GM11168 (cell line): Measurements from ENCODE around the gene LRTM1.

Experiments used
- in situ Hi-C: fragments of 300-500 bp; cut with MboI; formaldehyde crosslinking; loops from one replicate; pipeline ENCODE4 v1.12.0; 2022; ENCODE audit warnings: low sequenced_read_pairs; ENCODE audit not compliant: unreplicated experiment

The LRTM1 gene

GRCh38 chr3:54941690-54942362, 14.0 kb upstream of the LRTM1 start:
- in situ Hi-C loops, result no loop called here

DNA sequence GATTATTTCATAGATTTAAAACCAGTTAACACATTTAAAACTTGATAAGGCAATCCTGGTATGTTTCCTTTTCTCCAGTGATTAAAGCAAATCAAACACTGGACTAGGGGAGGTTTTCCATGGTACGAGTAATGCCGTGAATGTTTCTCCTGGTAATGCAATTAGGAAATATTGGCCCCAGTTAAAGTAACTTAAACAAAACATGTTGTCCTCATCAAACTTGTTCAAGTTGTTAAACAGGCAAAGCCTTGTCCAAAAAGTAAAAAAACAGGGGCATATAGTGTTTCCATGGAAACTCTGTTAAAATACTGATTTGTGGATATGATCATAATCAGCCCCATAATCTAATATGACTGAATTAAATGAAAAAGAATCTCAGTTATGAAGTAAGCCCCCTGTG, 13.1 kb upstream of the LRTM1 start:
- in situ Hi-C loops, result no loop called here

DNA sequence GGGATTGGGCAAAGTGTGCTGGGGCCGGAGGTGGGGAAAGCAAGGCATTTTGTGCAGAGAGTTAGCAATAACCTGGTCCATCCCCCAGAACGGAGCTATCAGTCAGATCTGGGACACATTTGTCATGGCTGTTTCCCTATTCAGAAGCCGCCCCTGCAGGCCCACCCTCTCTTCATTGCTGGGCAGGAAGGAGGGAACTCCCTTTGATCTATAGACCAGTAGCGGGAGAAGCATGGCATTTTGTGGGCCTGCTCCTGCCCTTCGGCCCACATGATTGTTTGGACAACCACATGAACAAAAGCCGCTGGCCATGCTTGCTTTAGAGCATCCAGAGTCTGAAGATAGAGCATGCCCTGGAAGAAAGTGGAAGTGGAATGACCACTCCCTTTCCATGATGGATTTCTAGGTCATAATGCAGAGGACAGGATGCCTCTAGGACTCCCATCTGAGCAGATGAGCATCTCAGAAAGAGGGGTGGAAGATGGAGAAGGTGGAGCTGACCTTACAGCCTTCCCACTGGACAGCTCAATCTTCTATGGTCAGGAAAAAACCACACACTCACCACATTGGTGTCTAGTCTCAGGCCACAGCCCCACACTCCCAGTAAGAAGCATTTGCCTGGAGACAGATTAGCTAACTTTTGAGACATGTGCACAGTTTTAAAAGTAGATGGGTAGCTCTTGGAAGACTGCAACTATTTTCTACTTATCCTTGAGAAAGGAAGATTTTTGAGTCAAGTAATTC, 11.9 kb upstream of the LRTM1 start:
- in situ Hi-C loops, result no loop called here

DNA sequence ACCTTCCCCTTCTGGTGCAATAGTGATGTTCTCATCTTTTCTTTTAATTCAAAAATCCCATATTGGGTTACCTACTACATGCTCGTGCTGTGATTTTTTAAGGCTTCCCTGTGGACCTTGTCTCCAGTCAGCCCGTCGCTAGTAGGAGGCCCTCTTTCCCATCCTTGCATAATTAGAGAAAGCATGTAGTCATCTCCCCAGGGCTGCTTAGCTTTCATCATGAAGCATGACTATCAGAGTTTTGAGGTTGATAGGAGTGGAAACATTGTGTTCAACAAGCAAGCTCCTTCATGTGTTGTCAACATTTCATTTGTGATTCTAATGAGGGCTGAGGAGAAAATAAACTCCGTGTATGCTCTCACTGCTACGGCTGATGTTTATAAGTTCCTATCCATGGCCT, 8.7 kb upstream of the LRTM1 start:
- in situ Hi-C loops, result no loop called here

- in situ Hi-C loops, result no loop called here
Measured at GRCh38 chr3:54935869-54936268, 8.0 kb upstream of the LRTM1 start.

DNA sequence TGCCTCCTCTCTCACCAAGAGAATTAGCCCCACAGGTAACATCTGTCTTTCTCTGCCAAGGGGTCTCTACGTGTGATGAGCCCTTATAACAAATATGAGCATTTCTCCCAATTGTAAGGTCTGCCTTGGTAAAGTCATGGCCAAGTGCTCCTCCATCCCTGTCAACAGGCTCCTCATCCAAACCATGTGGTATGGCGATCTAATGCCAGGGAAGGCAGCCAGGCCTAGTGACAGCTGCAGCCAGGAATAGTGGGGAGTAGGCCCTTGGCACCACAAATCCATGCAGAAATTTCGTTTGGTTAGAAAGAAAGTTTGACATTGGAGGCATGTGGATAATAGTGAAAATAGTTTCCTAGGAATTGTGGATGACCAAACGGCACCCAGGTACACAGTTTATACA, 4.7 kb upstream of the LRTM1 start:
- in situ Hi-C loops, result no loop called here

- in situ Hi-C loops, result no loop called here
Measured at GRCh38 chr3:54931182-54931581, 3.3 kb upstream of the LRTM1 start.

- in situ Hi-C loops, result no loop called here
Measured at GRCh38 chr3:54918516-54918915, 9.3 kb downstream of the LRTM1 start.

GRCh38 chr3:54917862-54918261, 10.0 kb downstream of the LRTM1 start:
- in situ Hi-C loops, result no loop called here

- in situ Hi-C loops, result no loop called here
Measured at GRCh38 chr3:54917174-54917573, 10.7 kb downstream of the LRTM1 start.

- in situ Hi-C loops, result no loop called here
Measured at GRCh38 chr3:54916732-54917131, 11.1 kb downstream of the LRTM1 start.

DNA sequence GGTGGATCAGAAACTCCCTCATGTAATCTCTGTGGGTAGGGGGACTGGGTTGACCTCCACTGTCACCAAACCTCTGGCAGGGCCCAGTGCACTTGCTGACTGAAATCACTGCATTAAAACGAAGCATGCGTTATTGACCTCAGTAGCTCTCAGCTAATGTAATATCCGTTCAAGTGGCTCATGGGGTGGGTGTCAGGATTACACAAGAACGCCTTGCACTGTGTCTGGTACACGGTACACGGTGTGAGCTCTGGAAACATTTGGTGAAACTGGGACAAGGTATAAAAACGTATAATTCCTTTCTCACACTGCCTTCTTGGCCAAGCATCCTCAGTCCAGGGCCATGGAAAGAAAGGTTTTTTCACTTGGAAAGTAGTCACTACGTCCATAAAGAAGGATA, 11.9 kb downstream of the LRTM1 start:
- in situ Hi-C loops, result no loop called here

GRCh38 chr3:54915181-54915580, 12.7 kb downstream of the LRTM1 start:
- in situ Hi-C loops, result no loop called here

GRCh38 chr3:54914180-54914579, 13.7 kb downstream of the LRTM1 start:
- in situ Hi-C loops, result no loop called here

GRCh38 chr3:54909191-54909590, 18.7 kb downstream of the LRTM1 start:
- in situ Hi-C loops, result no loop called here

DNA sequence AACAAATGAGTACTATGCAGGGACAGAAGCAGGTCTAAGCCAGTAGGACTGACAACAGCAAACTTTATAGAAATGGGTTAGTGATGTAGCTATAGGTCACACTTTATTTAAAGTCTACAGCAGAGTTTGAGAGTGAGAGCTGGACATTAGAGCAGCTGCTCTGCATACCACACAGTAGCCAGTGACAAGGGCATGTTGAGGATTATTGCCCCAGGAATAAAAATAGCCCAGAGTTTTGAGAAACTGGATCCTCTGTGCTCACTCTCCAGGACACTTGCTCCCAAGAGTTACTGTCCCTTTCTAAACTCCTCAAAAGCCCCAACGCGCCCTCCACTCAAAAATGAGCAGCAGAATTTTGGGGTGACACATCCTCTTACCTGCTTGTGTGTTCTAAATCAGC, 21.1 kb downstream of the LRTM1 start:
- in situ Hi-C loops, result no loop called here

DNA sequence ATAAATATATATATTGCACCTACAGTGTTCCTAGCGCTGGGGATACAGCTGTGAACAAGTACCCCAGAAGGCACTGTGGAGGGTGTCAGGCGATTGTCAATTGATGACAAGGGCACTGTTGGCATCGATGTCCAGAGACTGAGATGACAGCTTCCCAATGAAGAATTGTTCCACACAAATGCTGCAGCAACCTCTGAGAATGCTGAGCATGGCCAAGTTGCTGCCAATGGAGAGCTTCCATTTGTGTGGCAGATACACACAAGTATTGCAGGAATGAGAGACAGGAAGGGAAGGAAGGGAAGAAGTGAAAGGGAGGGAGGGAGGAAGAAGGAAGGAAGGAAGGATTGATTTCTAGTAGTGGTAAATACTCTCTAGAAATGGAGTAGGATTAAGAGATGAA, 21.9 kb downstream of the LRTM1 start:
- in situ Hi-C loops, result no loop called here

DNA sequence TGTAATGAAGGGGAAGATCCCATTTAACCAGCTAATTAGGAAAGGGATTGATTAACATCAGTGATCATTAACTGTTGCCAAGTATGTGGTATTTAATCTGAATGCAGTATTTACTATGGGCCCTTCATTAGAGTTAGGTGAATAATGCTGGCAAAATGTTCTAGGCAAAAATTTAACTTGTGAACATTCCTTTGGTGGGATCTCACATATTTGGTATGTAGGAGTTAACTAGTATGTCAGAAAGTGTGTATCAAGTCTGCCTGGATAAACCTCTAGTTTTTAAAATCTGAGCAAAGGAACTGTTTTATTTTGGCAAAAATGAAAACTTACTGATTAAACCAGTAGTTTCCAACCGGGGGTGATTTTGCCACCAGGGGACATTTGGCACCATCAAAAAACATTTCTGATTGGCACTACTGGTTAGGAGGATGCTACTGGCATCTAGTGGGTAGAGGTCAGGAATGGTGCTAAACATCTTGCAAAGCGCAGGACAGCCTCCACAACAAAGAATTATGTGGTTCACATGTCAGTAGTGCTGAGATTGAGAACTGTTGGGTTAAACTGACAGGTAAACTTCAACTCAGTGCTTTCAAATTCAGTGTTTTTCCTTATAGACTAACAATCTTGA, 22.5 kb downstream of the LRTM1 start:
- in situ Hi-C loops, result no loop called here

DNA sequence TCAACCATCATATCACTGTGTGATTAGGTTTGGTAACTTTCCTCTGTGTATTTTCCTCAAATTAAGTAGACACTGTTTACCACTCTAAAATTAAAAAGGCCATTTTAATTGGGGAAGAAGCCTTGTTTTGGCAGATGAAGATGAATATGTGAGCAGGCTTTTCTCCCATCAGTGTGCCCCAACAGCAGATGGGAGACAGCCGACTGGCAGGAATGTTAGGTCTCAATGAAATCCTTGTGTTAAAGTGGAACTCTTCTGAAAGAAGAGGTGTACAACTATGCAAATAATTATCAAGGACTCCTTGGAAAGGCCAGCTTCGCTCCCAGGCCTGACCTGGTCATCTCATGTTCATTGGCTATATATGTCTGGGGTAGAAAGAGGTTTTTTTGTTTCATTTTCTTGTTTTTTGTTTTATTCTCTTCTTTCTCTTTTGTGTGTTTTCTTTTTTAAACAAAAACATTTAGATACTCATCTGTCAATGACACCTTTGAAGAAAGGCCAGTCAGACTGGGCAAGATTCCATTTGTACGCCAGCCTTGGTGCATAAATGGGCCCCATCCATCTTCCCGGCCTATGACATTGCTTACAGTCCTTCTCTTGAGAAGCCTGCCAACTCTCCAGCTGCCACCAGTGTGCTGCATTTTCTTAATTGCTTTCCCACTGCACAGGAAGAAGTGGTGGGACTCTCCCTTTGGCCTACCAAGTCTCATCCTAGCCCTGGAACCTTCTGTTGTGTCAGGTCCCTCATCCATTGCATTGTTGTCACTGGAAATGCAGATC, 25.8 kb downstream of the LRTM1 start:
- in situ Hi-C loops, result no loop called here

- in situ Hi-C loops, result no loop called here
Measured at GRCh38 chr3:54900838-54901591, 26.8 kb downstream of the LRTM1 start.
